Panc1 (cell line): ENCODE data around the gene MED13L. TPM values are rescaled to one million over a fixed set of nuclear protein-coding genes. Genes with fewer than 3 reads are reported as not detected.
A peak's percentile ranks its signal among the peaks of the same experiment; 100 is the strongest.

Experiments used
- ATAC-seq: fragments of 200-7000 bp; cut with Tn5 transposase; 2 replicates; pipeline ENCODE4 v1.9.1; 2020; ENCODE audit warnings: mild to moderate bottlenecking, moderate library complexity
- BruUV-seq: library from RNA; stranded (reverse); fragments of 400-500 nt; replicated peaks from 2 replicates; lab custom pipeline; 2021; lab: Mats Ljungman, UMichigan
- CTCF ChIA-PET: fragments of 300-600 bp; sonication (Branson Sonifier 250); formaldehyde crosslinking; loops from one replicate; lab custom pipeline; 2022; ENCODE audit warnings: antibody characterized with exemption; lab: Charles Lee
- POLR2A ChIA-PET: fragments of 300-600 bp; sonication (Branson Sonifier 250); formaldehyde crosslinking; loops from one replicate; lab custom pipeline; 2022; ENCODE audit warnings: antibody characterized with exemption; lab: Charles Lee
- DNase-seq: peaks from one replicate; pipeline ENCODE4 v3.0.0-alpha.2; 2010; ENCODE audit warnings: low read depth, low spot score
- H3K27ac ChIP-seq: 2 replicates; pipeline ENCODE4 v1.5.1; 2011; ENCODE audit warnings: mild to moderate bottlenecking, low read length, inconsistent platforms
- H3K27me3 ChIP-seq: fragments of 200-500 bp; sonication (Bioruptor generic); 2 replicates; pipeline ENCODE4 v1.6.0; 2014; ENCODE audit warnings: low read length, inconsistent platforms; ENCODE audit not compliant: control insufficient read depth, insufficient read depth
- H3K36me3 ChIP-seq: fragments of 200-500 bp; sonication (Bioruptor generic); 2 replicates; pipeline ENCODE4 v1.5.1; 2014; ENCODE audit warnings: inconsistent platforms, mild to moderate bottlenecking, low read length, moderate library complexity; ENCODE audit not compliant: control insufficient read depth, insufficient read depth
- H3K4me1 ChIP-seq: 2 replicates; pipeline ENCODE4 v1.5.1; 2011; ENCODE audit warnings: inconsistent platforms, mild to moderate bottlenecking, low read length, moderate library complexity; ENCODE audit not compliant: control insufficient read depth, insufficient read depth
- H3K4me3 ChIP-seq, 2 experiments: 2 replicates each; pipeline ENCODE4 v1.5.1; 2011 to 2012; ENCODE audit warnings: low read depth in 2 of 2, low read length in 2 of 2, mild to moderate bottlenecking in 2 of 2, inconsistent platforms in 1 of 2, moderate library complexity in 1 of 2
- H3K9me3 ChIP-seq: fragments of 200-500 bp; sonication (Bioruptor generic); 2 replicates; pipeline ENCODE4 v1.5.1; 2014; ENCODE audit warnings: low read depth, mild to moderate bottlenecking, inconsistent platforms, low read length, moderate library complexity; ENCODE audit not compliant: control insufficient read depth, insufficient read depth
- CTCF ChIP-seq: fragments of 450-650 bp; IDR thresholded peaks from 2 replicates; pipeline ENCODE4 v1.5.1; 2017; ENCODE audit warnings: mild to moderate bottlenecking
- POLR2AphosphoS5 ChIP-seq: IDR thresholded peaks from 2 replicates; pipeline ENCODE4 v1.6.1; 2012; ENCODE audit warnings: mild to moderate bottlenecking, low read depth, low read length, moderate library complexity
- REST ChIP-seq, 2 experiments: IDR thresholded peaks; 2 replicates each; pipeline ENCODE4 v1.6.1; 2011 to 2012; ENCODE audit warnings: low read depth in 2 of 2, control low read depth in 1 of 2, low read length in 1 of 2, mild to moderate bottlenecking in 1 of 2, moderate library complexity in 1 of 2; ENCODE audit not compliant: insufficient read depth in 1 of 2
- SIN3A ChIP-seq: IDR thresholded peaks from 2 replicates; pipeline ENCODE4 v1.6.1; 2012; ENCODE audit warnings: low read depth, mild to moderate bottlenecking, low read length, moderate library complexity, borderline replicate concordance; ENCODE audit not compliant: insufficient read depth
- TCF7L2 ChIP-seq: IDR thresholded peaks from 2 replicates; pipeline ENCODE4 v1.6.1; 2011; ENCODE audit warnings: mild to moderate bottlenecking, low read depth, low read length, inconsistent platforms
- in situ Hi-C: cut with HindIII; loops from 2 replicates; pipeline ENCODE4 v1.10.0; 2016; ENCODE audit warnings: low sequenced_read_pairs, low pct_unique_long_range_greater_than_20kb
- intact Hi-C: fragments of 100-400 bp; cut with micrococcal nuclease; formaldehyde crosslinking; loops from one replicate; pipeline ENCODE4 v1.10.0; 2022; ENCODE audit not compliant: unreplicated experiment
- total RNA-seq: library from RNA; stranded (reverse); gene quantifications from one replicate; pipeline ENCODE4 v1.2.1, GENCODE V29; 2021; ENCODE audit not compliant: unreplicated experiment

MED13L gene
- total RNA-seq, 1 experiment from 2014 or later: 170 TPM

- no peak for DNase-seq
- POLR2A ChIA-PET: interaction anchor here (0.7 kb wide), 1 partner anchor 26 kb away, joined by 4 read pairs; no protein-coding TSS in a partner anchor
Observed at GRCh38 chr12:116282371-116283286, 5.1 kb upstream of the MED13L start.

More at GRCh38 chr12:116282371-116283286, 5.1 kb upstream of the MED13L start:
- TF ChIP-seq POLR2AphosphoS5 (no peak), TCF7L2 (no peak), SIN3A (no peak), CTCF (no peak), REST (IDR thresholded peaks at IDR 0.05; ENCODE audit: insufficient read depth in 1 of 2, low read depth in 2 of 2, low read length in 1 of 2) (no peak)
- Histone ChIP-seq H3K27me3 (no peaks in the 10 kb centered on the region), H3K27ac (peak overlapping the region; percentile 98), H3K4me3 (peak overlapping the region; percentile 17 to 28; a peak in 3 of 4 replicates), H3K4me1 (peaks cover 67% of the 10 kb centered on the region), H3K9me3 (no peaks in the 10 kb centered on the region), H3K36me3 (no peaks in the 10 kb centered on the region)
- CTCF ChIA-PET: interaction anchor here (0.5 kb wide), 1 partner anchor 1309 kb away, joined by 5 read pairs; no protein-coding TSS in a partner anchor
- intact Hi-C loops (loop anchor here (5.0 kb wide), 1 partner anchor 100 kb away; no protein-coding TSS in a partner anchor), in situ Hi-C loops (no loop called here)
- no TSS peak for BruUV-seq
- peak; percentile 43 for ATAC-seq
